HCT116 (cell line): ENCODE measurements around the gene ADCY1.

Experiments used
- EZH2 ChIP-seq: fragments of 200-600 bp; sonication (generic); IDR thresholded peaks from 2 replicates; pipeline ENCODE4 v1.6.1; 2017; ENCODE audit warnings: antibody characterized with exemption, mixed run types
- JUND ChIP-seq: IDR thresholded peaks from 2 replicates; pipeline ENCODE4 v1.6.1; 2012
- POLR2A ChIP-seq: IDR thresholded peaks from 2 replicates; pipeline ENCODE4 v1.7.0; 2011; ENCODE audit warnings: borderline replicate concordance; ENCODE audit not compliant: insufficient read depth, insufficient read length; ENCODE audit errors: extremely low read depth
- SP1 ChIP-seq: IDR thresholded peaks from 2 replicates; pipeline ENCODE4 v1.6.1; 2012; ENCODE audit warnings: low read depth
- ZFX ChIP-seq: fragments of 450-650 bp; IDR thresholded peaks from 2 replicates; pipeline ENCODE4 v1.6.1; 2017
- TF ChIP-seq, protein P1 (sequence below), 3 experiments: fragments of 200-600 bp in 1 of 3; sonication (generic) in 1 of 3; IDR thresholded peaks in 2 of 3; conservative IDR thresholded peaks in 1 of 3; 2 replicates each; pipeline ENCODE4 v1.5.1; 2012 to 2017; ENCODE audit warnings: low read depth in 2 of 3, low read length in 2 of 3, antibody characterized with exemption in 1 of 3, borderline replicate concordance in 1 of 3, control low read depth in 1 of 3, mild to moderate bottlenecking in 1 of 3, mixed read lengths in 1 of 3, mixed run types in 1 of 3, moderate library complexity in 1 of 3; ENCODE audit not compliant: insufficient read depth in 1 of 3

GRCh38 chr7:45566961-45567360 is 7.2 kb upstream of the ADCY1 start:
- TF ChIP-seq, protein P1, sequence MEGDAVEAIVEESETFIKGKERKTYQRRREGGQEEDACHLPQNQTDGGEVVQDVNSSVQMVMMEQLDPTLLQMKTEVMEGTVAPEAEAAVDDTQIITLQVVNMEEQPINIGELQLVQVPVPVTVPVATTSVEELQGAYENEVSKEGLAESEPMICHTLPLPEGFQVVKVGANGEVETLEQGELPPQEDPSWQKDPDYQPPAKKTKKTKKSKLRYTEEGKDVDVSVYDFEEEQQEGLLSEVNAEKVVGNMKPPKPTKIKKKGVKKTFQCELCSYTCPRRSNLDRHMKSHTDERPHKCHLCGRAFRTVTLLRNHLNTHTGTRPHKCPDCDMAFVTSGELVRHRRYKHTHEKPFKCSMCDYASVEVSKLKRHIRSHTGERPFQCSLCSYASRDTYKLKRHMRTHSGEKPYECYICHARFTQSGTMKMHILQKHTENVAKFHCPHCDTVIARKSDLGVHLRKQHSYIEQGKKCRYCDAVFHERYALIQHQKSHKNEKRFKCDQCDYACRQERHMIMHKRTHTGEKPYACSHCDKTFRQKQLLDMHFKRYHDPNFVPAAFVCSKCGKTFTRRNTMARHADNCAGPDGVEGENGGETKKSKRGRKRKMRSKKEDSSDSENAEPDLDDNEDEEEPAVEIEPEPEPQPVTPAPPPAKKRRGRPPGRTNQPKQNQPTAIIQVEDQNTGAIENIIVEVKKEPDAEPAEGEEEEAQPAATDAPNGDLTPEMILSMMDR (IDR thresholded peaks at IDR 0.05 in 2 of 3, conservative IDR thresholded peaks at IDR 0.05 in 1 of 3; ENCODE audit: borderline replicate concordance in 1 of 3, insufficient read depth in 1 of 3, low read depth in 2 of 3, low read length in 2 of 3) = no peak
- TF ChIP-seq JUND (no peak), EZH2 (no peak), SP1 (no peak), POLR2A (no peak), ZFX (no peak)
